ENCODE measurements around the gene SGCD. TPM values are rescaled to one million over a fixed set of nuclear protein-coding genes. Genes with fewer than 3 reads are reported as not detected.

Gene SGCD
- total RNA-seq, 4 donors from 2014 or later = 0.37 to 3.7 (median 2.4) TPM

DNA sequence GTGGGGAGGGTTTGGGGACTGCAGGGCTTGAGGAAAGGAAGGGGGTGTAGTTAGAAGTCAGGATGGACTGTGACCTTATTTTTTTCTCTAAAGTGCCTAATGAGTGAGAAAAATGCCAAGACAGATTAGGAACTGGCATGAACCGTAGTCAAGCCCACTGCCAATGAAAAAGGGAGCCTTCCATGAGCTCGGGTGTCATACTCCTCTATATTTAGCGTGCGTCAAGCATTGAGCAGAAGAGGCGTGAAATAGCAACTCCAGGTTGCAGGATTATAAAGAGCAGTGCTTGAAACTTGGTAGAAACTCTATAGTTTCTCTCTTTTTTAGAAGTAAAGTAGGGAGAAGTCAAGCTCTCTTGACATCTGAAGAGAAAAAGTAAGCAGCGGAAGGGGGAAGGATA is 1.8 kb downstream of the SGCD start:
- 78 to 85% methylated on average over 5 to 6 of the region's 6 CpGs for WGBS, 2 donors (ENCODE audit: low coverage in 1 of 2)
- Histone ChIP-seq H3K36me3 (no peaks in the 10 kb centered on the region), H3K9me3 (no peaks in the 10 kb centered on the region), H3K4me3 (no peak overlapping the region), H3K27ac (peak overlapping the region in 2 of 4 donors; percentile 84 to 87), H3K27me3 (no peaks in the 10 kb centered on the region), H3K4me1 (no peaks in the 10 kb centered on the region)
- in situ Hi-C loops (cut with MboI; ENCODE audit: low pct_ligation_motif_present in 1 of 4, low pct_unique_long_range_greater_than_20kb in 1 of 4, low sequenced_read_pairs in 3 of 4) = no loop called here
- no peak for DNase-seq
- TF ChIP-seq POLR2A (IDR thresholded peaks at IDR 0.05) = no peak
- TF ChIP-seq, protein P1, sequence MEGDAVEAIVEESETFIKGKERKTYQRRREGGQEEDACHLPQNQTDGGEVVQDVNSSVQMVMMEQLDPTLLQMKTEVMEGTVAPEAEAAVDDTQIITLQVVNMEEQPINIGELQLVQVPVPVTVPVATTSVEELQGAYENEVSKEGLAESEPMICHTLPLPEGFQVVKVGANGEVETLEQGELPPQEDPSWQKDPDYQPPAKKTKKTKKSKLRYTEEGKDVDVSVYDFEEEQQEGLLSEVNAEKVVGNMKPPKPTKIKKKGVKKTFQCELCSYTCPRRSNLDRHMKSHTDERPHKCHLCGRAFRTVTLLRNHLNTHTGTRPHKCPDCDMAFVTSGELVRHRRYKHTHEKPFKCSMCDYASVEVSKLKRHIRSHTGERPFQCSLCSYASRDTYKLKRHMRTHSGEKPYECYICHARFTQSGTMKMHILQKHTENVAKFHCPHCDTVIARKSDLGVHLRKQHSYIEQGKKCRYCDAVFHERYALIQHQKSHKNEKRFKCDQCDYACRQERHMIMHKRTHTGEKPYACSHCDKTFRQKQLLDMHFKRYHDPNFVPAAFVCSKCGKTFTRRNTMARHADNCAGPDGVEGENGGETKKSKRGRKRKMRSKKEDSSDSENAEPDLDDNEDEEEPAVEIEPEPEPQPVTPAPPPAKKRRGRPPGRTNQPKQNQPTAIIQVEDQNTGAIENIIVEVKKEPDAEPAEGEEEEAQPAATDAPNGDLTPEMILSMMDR (IDR thresholded peaks at IDR 0.05) = no peak
- intact Hi-C loops (cut with DNase I; ENCODE audit: low total_unique reads) = no loop called here

DNA sequence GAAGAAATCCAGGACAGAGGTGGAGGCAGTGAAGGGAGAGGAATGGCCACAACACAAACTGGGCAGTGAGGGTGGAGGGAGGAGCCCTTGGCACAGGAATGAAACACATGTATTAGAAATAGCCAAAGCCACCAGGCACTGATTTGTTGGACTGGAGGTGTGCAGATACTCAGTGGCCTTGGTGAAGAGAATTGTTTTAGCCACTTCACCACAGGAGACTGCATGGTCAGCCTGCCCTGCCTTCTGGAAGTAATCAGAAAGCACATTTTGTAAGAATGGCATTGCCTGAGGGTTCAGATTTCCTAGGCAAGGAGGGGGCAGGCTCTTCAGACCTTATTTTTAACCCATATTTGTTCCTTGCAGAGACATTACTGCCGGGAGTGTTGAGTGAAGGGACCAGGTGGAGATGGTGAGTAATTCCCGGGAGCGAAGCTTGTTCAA is 2.2 kb downstream of the SGCD start:
- intact Hi-C loops (cut with DNase I; ENCODE audit: low total_unique reads) (no loop called here), in situ Hi-C loops (cut with MboI; ENCODE audit: low pct_ligation_motif_present in 1 of 4, low pct_unique_long_range_greater_than_20kb in 1 of 4, low sequenced_read_pairs in 3 of 4) (no loop called here)
- Histone ChIP-seq H3K36me3 (no peaks in the 10 kb centered on the region), H3K27ac (peak overlapping the region in 1 of 4 donors; percentile 87), H3K4me1 (no peaks in the 10 kb centered on the region), H3K9me3 (no peaks in the 10 kb centered on the region), H3K4me3 (no peak overlapping the region), H3K27me3 (no peaks in the 10 kb centered on the region)
- 90 to 96% methylated on average over 2 to 3 of the region's 3 CpGs for WGBS, 2 donors (ENCODE audit: low coverage in 1 of 2)
- no peak for DNase-seq
- no peak for TF ChIP-seq POLR2AphosphoS5 (IDR thresholded peaks at IDR 0.05)
- TF ChIP-seq EP300 (IDR thresholded peaks at IDR 0.05; ENCODE audit: low read depth) = no peak
- TF ChIP-seq, protein P1 (IDR thresholded peaks at IDR 0.05) = no peak
- no peak for TF ChIP-seq POLR2A (IDR thresholded peaks at IDR 0.05)

DNA sequence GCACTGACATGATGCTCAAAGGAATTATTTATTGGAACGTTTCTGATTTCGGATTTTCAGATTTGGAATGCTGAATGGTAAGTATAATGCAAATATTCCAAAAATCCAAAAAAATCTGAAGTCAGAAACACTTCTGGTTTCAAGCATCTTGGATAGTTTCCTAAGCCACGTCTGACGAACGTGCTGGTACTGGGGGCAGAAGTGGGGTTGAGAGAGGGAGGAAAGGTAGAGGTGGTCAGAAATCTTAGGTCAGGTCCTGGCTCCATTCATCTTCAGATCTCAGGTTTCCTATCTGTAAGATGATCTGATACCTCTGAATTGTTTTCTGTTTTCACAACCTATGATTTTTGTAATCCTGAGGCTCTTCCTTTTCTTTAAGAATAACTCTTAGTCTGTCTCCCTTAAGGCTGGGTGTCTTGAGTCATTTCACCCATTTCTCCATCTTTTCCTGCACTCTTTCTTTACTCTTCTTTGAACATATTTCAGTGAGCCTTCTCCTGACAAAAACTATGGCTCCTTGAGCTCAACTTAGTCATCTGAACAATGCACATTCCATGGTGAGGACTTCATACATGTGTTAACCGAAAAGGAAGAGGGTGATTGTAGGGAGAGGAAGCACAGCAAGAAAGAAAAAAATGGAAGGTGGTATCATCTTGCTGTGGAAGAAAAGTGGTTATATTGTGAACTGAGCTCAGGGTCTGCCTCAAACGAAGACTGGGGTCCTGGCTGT is 3.3 kb downstream of the SGCD start:
- Histone ChIP-seq H3K27me3 (no peaks in the 10 kb centered on the region), H3K4me1 (no peaks in the 10 kb centered on the region), H3K9me3 (no peaks in the 10 kb centered on the region), H3K4me3 (no peak overlapping the region), H3K27ac (no peak overlapping the region), H3K36me3 (no peaks in the 10 kb centered on the region)
- TF ChIP-seq EP300 (IDR thresholded peaks at IDR 0.05; ENCODE audit: low read depth) (no peak), POLR2A (IDR thresholded peaks at IDR 0.05) (no peak)
- in situ Hi-C loops (cut with MboI; ENCODE audit: low pct_ligation_motif_present in 1 of 4, low pct_unique_long_range_greater_than_20kb in 1 of 4, low sequenced_read_pairs in 3 of 4) (no loop called here), intact Hi-C loops (cut with DNase I; ENCODE audit: low total_unique reads) (no loop called here)
- DNase-seq = no peak
- 74 to 84% methylated on average over 7 of the region's 7 CpGs for WGBS, 2 donors (ENCODE audit: low coverage in 1 of 2)

DNA sequence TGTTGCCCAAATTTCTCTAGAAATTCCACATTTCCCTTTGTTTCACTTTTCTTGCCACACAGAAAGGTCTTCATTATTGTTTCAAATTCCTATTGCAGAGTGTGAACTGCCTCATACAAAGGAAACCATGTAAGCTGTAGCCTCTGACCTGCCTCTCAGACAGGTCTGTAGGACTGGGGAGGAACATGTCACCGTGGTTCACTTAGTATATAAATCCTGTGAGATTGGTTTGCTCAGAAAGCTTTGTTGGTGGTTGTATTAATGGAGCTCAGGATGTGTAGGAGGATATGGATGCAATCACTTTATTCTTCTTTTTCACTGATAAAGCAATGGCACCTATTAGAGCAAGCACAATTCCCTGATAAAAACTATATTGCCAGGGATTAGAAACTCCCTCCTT is 4.2 kb downstream of the SGCD start:
- TF ChIP-seq POLR2A (IDR thresholded peaks at IDR 0.05) (no peak), EP300 (IDR thresholded peaks at IDR 0.05; ENCODE audit: low read depth) (no peak), POLR2AphosphoS5 (IDR thresholded peaks at IDR 0.05) (no peak)
- TF ChIP-seq, protein P1 (IDR thresholded peaks at IDR 0.05) = no peak
- Histone ChIP-seq H3K4me1 (no peaks in the 10 kb centered on the region), H3K9me3 (no peaks in the 10 kb centered on the region), H3K4me3 (no peak overlapping the region), H3K27me3 (no peaks in the 10 kb centered on the region), H3K36me3 (no peaks in the 10 kb centered on the region), H3K27ac (no peak overlapping the region)
- intact Hi-C loops (cut with DNase I; ENCODE audit: low total_unique reads) = no loop called here
- in situ Hi-C loops (cut with MboI; ENCODE audit: low pct_ligation_motif_present in 1 of 4, low pct_unique_long_range_greater_than_20kb in 1 of 4, low sequenced_read_pairs in 3 of 4) = no loop called here
- DNase-seq = no peak
- WGBS, 2 donors (ENCODE audit: low coverage in 1 of 2) = 40 to 71% methylated on average over 1 of the region's 1 CpG

DNA sequence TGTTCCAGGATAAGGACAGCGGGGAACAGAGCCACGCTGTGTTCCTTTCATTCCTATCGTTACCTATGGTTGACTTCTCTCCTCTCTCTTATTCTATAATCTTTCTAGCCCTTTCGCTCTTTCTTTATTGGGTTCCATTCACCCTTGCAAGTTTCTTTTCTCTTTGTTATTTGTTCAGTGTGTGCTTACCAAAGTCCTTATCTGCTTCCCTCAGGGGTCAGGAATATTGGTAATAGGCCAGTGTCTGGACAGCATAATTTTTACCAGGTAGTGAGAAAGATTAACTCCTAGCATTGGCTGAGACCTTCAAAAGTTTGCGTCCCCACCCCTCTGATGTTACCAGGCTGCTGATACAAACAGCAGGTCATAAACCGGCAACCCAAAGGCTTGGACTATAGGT is 4.9 kb downstream of the SGCD start:
- Histone ChIP-seq H3K36me3 (no peaks in the 10 kb centered on the region), H3K4me1 (no peaks in the 10 kb centered on the region), H3K9me3 (no peaks in the 10 kb centered on the region), H3K27ac (no peak overlapping the region), H3K4me3 (no peak overlapping the region), H3K27me3 (no peaks in the 10 kb centered on the region)
- 81 to 88% methylated on average over 6 of the region's 6 CpGs for WGBS, 2 donors (ENCODE audit: low coverage in 1 of 2)
- intact Hi-C loops (cut with DNase I; ENCODE audit: low total_unique reads) (no loop called here), in situ Hi-C loops (cut with MboI; ENCODE audit: low pct_ligation_motif_present in 1 of 4, low pct_unique_long_range_greater_than_20kb in 1 of 4, low sequenced_read_pairs in 3 of 4) (no loop called here)
- TF ChIP-seq POLR2AphosphoS5 (IDR thresholded peaks at IDR 0.05) (no peak), EP300 (IDR thresholded peaks at IDR 0.05; ENCODE audit: low read depth) (no peak), POLR2A (IDR thresholded peaks at IDR 0.05) (no peak)
- TF ChIP-seq, protein P1 (IDR thresholded peaks at IDR 0.05) = no peak
- DNase-seq = no peak

All from transverse colon (tissue), 4 donors.